GM18870 (cell line): ENCODE measurements around the gene HMGN4.

Experiments
- ATAC-seq: cut with Tn5 transposase; IDR thresholded peaks from one replicate; pipeline ENCODE4 v1.9.1; 2021; ENCODE audit warnings: moderate library complexity; ENCODE audit not compliant: unreplicated experiment

HMGN4 gene

GRCh38 chr6:26550250-26550993 is 12.3 kb downstream of the HMGN4 start:
- no peak for ATAC-seq

- ATAC-seq: no peak
Observed at GRCh38 chr6:26552205-26552604, 14.0 kb downstream of the HMGN4 start.

DNA sequence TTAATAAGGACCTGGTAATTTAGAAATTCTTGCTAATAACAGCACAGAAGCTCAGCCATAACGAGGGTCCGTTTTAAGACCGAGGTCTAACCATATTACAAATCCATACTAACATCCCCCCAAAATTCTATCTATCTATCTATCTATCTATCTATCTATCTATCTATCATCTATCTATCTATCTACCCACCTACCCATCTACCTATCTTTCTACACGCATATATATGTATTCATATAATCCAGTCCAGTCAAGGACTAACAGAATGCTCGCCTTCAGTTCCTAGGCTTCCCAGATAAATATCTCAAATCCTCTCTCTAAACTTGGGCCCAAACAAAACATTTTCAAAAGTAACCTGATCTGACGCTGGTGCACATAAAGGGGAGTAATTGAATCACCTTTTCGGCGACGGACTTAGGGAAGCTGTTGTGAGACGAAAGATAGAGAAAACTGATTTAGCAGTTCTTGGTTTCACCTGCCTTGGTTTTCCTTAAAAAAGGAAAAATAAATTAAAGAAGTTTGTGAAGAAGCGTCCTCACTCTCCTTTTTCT is 14.5 kb downstream of the HMGN4 start:
- no peak for ATAC-seq

GRCh38 chr6:26553264-26553634 is 15.1 kb downstream of the HMGN4 start:
- peak; percentile 36 for ATAC-seq

GRCh38 chr6:26553635-26554446 is 15.7 kb downstream of the HMGN4 start:
- ATAC-seq: peak; percentile 41

DNA sequence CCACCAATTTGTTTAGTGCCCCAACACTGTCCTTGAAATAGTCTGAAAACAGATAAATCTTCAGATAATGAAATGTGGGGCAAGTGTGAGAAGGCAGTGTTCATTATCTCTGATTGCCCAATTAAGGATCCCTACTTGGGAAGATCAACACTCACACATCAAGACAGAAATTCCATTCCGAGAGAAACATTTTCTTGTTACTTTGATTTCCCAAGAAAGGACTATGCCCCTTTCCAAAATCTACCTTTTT is 16.2 kb downstream of the HMGN4 start:
- ATAC-seq: peak; percentile 1

GRCh38 chr6:26554697-26555504 is 16.7 kb downstream of the HMGN4 start:
- ATAC-seq: no peak

DNA sequence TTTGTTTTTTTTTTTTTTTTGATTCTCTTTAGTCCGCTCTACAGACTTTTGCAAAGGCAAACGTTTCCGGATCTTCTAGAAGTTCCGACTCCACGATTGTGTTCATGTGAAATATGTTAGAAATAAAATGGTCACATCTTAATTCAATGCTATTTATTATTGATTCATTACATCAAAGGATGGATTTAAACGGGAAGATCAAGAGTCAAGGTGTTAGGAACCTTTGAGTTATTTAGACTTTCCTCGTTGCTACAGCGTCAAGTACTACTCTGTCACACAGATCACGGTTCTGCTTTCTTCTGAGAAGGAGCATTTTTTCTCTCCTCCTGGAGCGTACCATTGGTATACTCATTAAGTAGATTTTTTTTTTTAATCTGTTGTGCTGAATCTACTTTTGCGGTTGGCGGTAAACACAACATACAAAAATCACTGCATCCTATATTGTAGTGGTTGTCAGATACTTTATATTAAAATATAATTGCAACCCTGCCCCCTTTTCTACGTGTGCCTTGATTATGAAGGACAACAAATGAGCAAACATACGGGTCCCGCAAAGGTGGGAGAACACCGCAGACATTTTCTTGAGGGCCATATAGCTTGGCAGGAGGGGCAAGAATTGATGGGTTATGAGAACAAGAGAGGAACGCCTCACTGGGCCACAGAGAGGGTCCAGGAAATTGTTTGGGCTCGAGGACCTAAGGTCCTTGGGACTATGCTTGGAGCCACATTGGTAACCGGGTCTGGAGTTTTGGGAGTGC is 17.5 kb downstream of the HMGN4 start:
- no peak for ATAC-seq

DNA sequence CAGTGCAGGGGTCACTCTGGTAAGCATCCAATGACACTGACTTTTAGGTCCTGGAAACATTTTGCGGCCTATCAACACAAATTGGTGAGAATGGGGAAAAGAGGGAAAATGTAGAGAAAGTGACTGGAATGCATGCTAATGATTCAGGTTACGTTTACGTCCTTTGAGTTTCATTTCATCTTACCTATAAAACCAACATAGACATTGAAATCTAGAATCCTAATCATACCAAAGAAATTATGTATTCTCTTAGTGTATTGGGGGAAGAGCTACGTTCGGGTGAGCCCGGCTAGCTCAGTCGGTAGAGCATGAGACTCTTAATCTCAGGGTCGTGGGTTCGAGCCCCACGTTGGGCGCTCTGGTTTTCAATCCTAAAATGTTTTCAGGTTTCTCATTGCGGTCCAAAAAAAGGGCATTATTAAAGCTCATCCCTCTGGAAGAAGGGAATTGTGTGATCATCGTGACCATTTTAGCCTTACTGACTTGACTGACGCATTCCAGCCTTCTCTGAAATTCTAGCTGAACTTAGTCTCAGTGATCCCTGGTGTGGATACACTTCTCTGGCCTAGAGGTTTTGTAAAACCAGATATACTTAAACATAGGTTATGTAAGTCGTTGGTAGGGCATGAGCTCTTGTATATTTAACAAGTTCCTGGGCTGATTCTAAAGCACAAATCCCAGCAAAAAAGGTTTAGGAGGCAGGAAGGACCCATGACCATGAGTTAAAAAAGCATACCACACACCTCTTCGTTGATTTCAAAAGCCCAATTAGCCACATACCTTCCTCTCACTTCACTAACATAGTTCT is 18.3 kb downstream of the HMGN4 start:
- no peak for ATAC-seq

DNA sequence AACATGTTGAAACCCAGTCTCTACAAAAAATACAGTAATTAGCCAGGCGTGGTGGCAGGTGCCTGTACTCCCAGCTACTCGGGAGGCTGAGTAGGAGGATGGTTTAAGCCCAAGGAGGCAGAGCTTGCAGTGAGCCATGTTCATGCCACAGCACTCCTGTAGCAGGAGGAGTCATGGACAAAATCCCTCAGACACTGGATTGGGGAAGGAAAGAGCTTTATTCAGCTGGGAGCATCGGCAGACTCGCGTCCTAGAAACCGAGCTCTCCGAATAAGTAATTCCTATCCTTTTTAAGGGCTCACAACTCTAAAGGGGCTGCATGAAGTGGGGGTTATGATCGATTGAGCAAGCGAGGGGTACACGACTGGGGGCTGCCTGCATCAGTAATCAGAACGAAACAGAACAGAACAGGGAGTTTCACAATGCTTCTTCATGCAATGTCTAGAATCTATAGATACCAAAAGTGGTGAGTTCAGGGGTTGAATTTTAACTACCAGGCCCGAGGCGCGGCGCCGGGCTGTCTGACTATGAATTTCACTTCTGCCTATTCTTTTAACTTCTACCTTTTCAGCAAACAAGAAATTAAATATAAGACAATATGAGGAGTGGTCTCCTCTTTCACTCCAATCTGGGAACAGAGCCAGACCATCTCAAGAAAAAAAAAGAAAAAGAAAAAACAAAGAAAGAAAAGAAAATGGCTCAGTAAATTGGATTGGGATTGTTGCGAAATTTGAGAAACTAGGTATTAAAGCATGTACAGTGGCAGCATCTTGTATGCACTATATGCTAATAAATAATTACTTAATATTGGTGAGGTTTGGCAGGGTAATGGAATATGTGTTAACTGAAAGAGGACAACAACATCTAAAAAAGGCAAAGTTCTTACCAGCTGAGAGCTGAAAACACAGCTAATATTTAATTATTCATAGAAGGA is 23.6 kb downstream of the HMGN4 start:
- ATAC-seq: no peak

DNA sequence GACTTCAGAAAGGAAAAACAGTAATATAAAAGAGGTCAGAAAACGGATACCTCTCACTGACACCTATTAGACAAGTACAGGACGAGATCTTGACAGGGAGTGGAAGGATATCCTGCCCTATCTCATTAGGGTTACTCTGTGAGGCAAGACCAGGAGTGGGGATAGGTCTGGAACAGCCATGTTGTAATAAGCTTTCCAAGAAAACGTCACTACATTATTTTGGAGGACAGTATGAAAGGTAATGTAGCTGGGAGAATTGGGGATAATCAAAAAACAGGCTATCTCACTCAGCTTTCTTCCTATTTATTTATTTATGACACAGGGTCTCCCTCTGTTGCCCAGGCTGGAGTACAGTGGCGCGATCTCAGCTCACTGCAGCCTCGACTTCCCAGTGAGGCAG is 25.3 kb downstream of the HMGN4 start:
- no peak for ATAC-seq

- no peak for ATAC-seq
Observed at GRCh38 chr6:26568601-26569432, 30.7 kb downstream of the HMGN4 start.

DNA sequence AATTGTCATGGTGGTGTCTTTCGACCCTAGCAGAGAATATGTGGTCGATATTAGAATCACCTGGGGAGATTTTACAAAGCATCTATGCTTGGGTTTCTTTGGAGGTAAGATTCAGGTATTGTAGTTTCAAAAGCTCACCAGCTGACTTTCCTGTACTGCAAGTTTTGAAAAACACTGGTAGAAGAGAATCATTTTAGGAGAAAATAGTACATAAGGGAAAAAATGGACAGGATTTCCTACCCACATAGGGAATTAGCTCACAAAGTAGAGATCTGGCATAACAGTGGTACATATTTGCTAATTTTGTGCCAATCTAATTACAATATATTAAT is 31.2 kb downstream of the HMGN4 start:
- no peak for ATAC-seq

DNA sequence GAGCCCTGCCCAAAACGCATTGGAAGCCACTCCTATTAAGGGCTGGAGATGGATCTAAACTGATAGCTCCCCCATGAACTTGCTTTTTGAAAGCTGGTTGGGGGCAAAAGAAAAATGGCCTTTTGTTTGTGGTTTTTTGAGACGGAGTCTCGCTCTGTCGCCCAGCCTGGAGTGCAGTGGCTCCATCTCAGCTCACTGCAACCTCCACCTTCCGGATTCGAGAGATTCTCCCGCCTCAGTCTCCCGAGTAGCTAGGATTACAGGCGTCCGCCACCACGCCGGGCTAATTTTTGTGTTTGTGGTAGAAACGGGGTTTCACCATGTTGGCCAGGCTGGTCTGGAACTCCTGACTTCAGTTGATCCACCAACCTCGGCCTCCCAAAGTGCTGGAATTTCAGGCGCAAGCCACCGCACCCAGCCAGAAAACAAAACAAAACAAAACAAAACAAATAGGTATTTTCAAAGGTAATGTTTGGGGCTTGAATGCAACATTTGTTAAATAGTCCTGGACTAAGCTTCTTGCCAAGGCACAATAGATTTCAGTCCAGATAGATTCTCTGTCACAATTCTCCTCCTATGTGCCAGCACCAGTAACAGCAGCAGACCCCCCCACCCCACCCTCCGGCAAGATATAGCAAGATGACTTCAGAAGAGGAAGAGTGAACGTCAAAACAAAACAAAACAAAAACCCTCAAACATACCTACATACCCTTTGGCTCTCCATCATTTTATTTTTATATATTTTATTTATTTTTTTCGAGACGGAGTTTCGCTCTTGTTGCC is 32.1 kb downstream of the HMGN4 start:
- ATAC-seq: no peak

GRCh38 chr6:26571592-26572296 is 33.6 kb downstream of the HMGN4 start:
- ATAC-seq: no peak

GRCh38 chr6:26575494-26575939 is 37.4 kb downstream of the HMGN4 start:
- no peak for ATAC-seq

DNA sequence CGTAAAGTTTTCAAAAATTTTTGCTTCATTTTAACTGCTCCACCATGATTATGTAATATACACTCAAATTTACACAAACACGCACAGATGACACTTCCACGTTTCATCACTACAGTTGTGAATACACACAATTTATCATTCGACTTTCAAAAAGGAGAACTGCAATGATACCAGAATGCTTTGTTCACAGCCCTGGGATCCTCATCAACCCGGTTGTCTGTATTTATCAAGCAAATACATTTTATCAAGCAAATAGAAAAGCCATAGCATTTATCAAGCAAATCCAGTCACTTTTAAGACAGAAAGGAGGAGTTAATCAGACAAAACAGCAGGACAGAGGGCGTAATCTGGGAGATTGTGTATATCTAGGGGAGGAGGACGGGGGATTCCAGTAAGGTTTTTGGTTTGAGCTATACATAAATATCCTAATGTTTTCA is 38.3 kb downstream of the HMGN4 start:
- no peak for ATAC-seq
